Panc1 (cell line): ENCODE data around the gene CALD1.

ENCODE experiments used
- CTCF ChIP-seq: fragments of 450-650 bp; IDR thresholded peaks from 2 replicates; pipeline ENCODE4 v1.5.1; 2017; ENCODE audit warnings: mild to moderate bottlenecking
- POLR2AphosphoS5 ChIP-seq: IDR thresholded peaks from 2 replicates; pipeline ENCODE4 v1.6.1; 2012; ENCODE audit warnings: mild to moderate bottlenecking, low read depth, low read length, moderate library complexity

DNA sequence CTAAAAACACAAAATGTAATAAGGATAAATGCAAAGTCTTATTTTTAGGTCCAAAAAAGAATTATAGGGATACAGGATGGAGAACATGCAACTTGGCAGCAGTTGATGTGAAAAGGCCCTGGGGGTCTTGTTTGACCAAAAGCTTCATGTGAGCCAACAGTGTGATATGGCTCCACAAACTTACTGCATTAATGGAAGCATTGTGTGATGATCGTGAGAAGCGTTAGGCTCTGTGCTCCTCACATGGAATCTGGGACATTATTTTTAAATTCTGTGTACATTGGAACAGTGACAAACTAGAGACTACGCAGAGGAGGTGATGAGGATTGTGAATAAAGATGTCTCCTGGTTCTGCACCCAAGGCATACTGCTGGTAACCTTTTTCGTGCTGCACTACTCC, 39.1 kb upstream of the CALD1 start:
- TF ChIP-seq CTCF (no peak), POLR2AphosphoS5 (no peak)
